Body of pancreas (tissue), 4 donors: ENCODE measurements around the gene KCNMB2. TPM values are rescaled to one million over a fixed set of nuclear protein-coding genes. Genes with fewer than 3 reads are reported as not detected.
"Not testable (repeated sequence)": the region's sequence is repeated elsewhere in the genome, so short reads cannot be mapped to it uniquely, and the experiment has no call there.

Source experiments
- ATAC-seq: fragments of 150-250 bp; one replicate; pipeline ENCODE4 v1.9.1; 2016
- DNase-seq, 4 donors: peaks; one replicate each; pipeline ENCODE4 v3.0.0-alpha.2; 2019
- H3K27ac ChIP-seq, 4 donors: fragments of 200-600 bp; sonication (generic); 1 replicate in 3 of 4; 2 replicates in 1 of 4; pipeline versions ENCODE4 v1.5.1 to v1.6.1; 2016 to 2019; ENCODE audit warnings: mild to moderate bottlenecking in 1 of 4, mixed read lengths in 1 of 4, moderate library complexity in 1 of 4
- H3K27me3 ChIP-seq, 2 donors: fragments of 200-600 bp; sonication (generic); one replicate each; pipeline ENCODE4 v1.6.0; 2016; ENCODE audit warnings: mild to moderate bottlenecking in 1 of 2
- H3K36me3 ChIP-seq, 2 donors: fragments of 200-600 bp; sonication (generic); replicated peaks in 1 of 2; 2 replicates each; pipeline ENCODE4 v1.5.1; 2016; ENCODE audit warnings: low read depth in 2 of 2; ENCODE audit not compliant: insufficient read depth in 1 of 2
- H3K4me1 ChIP-seq: fragments of 200-600 bp; sonication (generic); one replicate; pipeline ENCODE4 v1.6.0; 2016
- H3K4me3 ChIP-seq, 2 donors: fragments of 200-600 bp; sonication (generic); 1 replicate in 1 of 2; 2 replicates in 1 of 2; pipeline ENCODE4 v1.5.1; 2016 to 2019
- H3K9me3 ChIP-seq, 3 donors: fragments of 200-600 bp; sonication (generic); 1 replicate in 2 of 3; 2 replicates in 1 of 3; pipeline ENCODE4 v1.5.1; 2016
- POLR2A ChIP-seq, 3 donors: fragments of 450-650 bp; IDR thresholded peaks; one replicate each; pipeline ENCODE4 v1.6.1; 2016; ENCODE audit warnings: antibody characterized with exemption in 3 of 3, mild to moderate bottlenecking in 2 of 3
- WGBS, 2 donors: methylation state at CpG; one replicate each; pipeline ENCODE4 v1.1.5; 2017; 5-methylcytosine and 5-hydroxymethylcytosine counted together
- intact Hi-C: fragments of 100-400 bp; cut with DNase I; formaldehyde crosslinking; loops from one replicate; pipeline ENCODE4 v1.15.1; 2023
- total RNA-seq, 2 donors: library from RNA; depleted of rRNA; stranded (reverse); fragments of >200 nt; gene quantifications; one replicate each; pipeline ENCODE4 v1.1.0, GENCODE V29; 2016
- TF ChIP-seq, protein P1 (sequence below), 7 experiments: fragments of 450-650 bp in 4 of 7; fragments of 200-600 bp in 3 of 7; sonication (generic) in 3 of 7; IDR thresholded peaks; one replicate each; pipeline ENCODE4 v1.5.1; 2016 to 2019; ENCODE audit warnings: antibody characterized with exemption in 7 of 7

The KCNMB2 gene
- total RNA-seq, 2 donors from 2014 or later, result 2.3 TPM; not detected in 1

DNA sequence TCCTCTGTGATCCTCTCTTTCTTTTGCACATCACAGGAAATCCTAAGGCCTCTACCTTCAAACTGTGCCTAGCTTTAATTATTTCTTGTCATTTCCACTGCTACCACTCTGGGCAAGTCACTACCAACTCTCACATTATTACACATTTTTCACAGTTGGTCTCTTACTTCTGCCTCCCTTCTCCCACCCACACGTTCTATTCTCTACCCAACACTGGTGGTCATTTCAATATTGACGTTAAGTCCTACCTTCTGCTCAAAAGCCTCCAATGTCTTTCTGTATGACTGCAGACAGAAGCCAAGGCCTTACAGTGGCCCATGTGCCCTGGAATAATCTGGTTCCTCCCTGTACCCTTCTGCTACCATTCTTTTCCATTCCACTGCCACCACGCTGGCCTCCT lies 3.9 kb downstream of the KCNMB2 start:
- TF ChIP-seq, protein P1, sequence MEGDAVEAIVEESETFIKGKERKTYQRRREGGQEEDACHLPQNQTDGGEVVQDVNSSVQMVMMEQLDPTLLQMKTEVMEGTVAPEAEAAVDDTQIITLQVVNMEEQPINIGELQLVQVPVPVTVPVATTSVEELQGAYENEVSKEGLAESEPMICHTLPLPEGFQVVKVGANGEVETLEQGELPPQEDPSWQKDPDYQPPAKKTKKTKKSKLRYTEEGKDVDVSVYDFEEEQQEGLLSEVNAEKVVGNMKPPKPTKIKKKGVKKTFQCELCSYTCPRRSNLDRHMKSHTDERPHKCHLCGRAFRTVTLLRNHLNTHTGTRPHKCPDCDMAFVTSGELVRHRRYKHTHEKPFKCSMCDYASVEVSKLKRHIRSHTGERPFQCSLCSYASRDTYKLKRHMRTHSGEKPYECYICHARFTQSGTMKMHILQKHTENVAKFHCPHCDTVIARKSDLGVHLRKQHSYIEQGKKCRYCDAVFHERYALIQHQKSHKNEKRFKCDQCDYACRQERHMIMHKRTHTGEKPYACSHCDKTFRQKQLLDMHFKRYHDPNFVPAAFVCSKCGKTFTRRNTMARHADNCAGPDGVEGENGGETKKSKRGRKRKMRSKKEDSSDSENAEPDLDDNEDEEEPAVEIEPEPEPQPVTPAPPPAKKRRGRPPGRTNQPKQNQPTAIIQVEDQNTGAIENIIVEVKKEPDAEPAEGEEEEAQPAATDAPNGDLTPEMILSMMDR (IDR thresholded peaks at IDR 0.05), result no peak
- TF ChIP-seq POLR2A (IDR thresholded peaks at IDR 0.05), result no peak
- DNase-seq (no peak), ATAC-seq (no peak)
- H3K36me3 ChIP-seq, result no peaks in the 10 kb centered on the region
- 91 to 92% methylated on average over 3 of the region's 3 CpGs for WGBS, 2 donors
- no peak overlapping the region for H3K4me3 ChIP-seq
- intact Hi-C loops, result no loop called here
- no peaks in the 10 kb centered on the region for H3K9me3 ChIP-seq
- no peaks in the 10 kb centered on the region for H3K27me3 ChIP-seq
- H3K27ac ChIP-seq, result no peak overlapping the region
- H3K4me1 ChIP-seq, result peaks cover 10% of the 10 kb centered on the region

DNA sequence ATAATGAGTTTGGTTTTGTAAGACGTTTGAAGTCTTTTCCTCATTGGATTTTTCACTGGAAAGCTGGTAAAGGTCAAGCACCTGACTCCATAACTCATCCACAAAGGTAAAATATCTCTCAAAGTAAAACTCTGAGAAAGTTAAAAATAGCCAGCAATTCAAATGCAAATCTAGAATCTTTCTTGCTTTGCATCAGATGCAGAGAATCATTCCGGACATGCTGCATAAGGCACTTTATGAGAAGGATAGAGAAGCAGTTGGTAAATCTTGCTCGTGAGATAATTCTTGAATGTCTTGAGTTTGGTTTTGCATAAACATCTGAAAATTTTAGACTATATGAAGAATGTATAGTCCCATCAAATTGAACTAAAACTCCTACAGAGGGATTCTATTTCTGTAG lies 9.1 kb downstream of the KCNMB2 start:
- TF ChIP-seq POLR2A (IDR thresholded peaks at IDR 0.05), result no peak
- TF ChIP-seq, protein P1 (IDR thresholded peaks at IDR 0.05), result no peak
- no peaks in the 10 kb centered on the region for H3K36me3 ChIP-seq
- no peaks in the 10 kb centered on the region for H3K9me3 ChIP-seq
- intact Hi-C loops, result no loop called here
- peaks cover 9% of the 10 kb centered on the region for H3K4me1 ChIP-seq
- 72 to 74% methylated on average over 3 of the region's 3 CpGs for WGBS, 2 donors
- no peak overlapping the region for H3K4me3 ChIP-seq
- no peaks in the 10 kb centered on the region for H3K27me3 ChIP-seq
- H3K27ac ChIP-seq, result no peak overlapping the region
- ATAC-seq, result no peak
- DNase-seq, result no peak

DNA sequence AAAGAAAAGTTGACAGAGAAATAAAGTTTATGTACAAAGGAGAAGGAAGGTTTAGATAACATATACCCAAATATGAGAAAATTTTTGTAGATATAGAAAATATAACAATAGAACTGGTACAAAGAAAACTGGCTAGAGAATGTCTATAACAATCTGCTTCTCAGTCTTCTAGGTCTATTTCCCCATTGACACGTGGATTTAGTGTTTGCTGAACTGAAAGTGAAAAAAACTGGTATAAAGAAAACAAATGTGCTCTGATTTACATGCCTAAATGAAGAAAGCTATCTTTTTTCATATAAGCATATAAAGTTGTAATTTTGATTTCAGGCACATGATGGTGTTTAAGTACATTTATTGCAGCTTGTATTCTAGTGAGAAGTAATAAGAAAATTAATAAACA lies 9.8 kb downstream of the KCNMB2 start:
- H3K4me1 ChIP-seq, result peaks cover 9% of the 10 kb centered on the region
- no peaks in the 10 kb centered on the region for H3K27me3 ChIP-seq
- DNase-seq (no peak), ATAC-seq (no peak)
- intact Hi-C loops, result no loop called here
- no peaks in the 10 kb centered on the region for H3K9me3 ChIP-seq
- 12 to 17% methylated on average over 1 of the region's 1 CpG for WGBS, 2 donors
- H3K27ac ChIP-seq, result no peak overlapping the region
- no peaks in the 10 kb centered on the region for H3K36me3 ChIP-seq
- no peak overlapping the region for H3K4me3 ChIP-seq
- TF ChIP-seq POLR2A (IDR thresholded peaks at IDR 0.05), result no peak
- TF ChIP-seq, protein P1 (IDR thresholded peaks at IDR 0.05), result no peak

DNA sequence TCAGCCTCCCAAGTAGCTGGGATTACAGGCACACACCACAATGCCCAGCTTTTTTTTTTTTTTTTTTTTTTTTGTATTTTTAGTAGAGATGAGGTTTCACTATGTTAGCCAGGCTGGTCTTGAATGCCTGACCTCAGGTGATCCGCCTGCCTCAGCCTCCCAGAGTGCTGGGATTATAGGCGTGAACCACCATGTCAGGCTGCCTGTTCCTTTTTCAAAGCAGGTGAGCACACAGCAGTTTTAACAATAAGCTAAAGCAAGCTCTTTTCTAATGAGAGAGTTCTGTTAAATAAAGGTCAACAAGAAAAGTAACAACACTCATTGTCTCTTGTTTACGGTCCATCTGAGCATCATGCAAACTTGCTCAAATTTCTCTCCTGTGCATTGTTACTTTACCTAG lies 13.2 kb downstream of the KCNMB2 start:
- H3K36me3 ChIP-seq, intact Hi-C loops, H3K4me3 ChIP-seq, H3K4me1 ChIP-seq, ATAC-seq, H3K27me3 ChIP-seq, DNase-seq, H3K9me3 ChIP-seq, H3K27ac ChIP-seq: not testable (repeated sequence)
- 72 to 97% methylated on average over 3 of the region's 3 CpGs for WGBS, 2 donors

DNA sequence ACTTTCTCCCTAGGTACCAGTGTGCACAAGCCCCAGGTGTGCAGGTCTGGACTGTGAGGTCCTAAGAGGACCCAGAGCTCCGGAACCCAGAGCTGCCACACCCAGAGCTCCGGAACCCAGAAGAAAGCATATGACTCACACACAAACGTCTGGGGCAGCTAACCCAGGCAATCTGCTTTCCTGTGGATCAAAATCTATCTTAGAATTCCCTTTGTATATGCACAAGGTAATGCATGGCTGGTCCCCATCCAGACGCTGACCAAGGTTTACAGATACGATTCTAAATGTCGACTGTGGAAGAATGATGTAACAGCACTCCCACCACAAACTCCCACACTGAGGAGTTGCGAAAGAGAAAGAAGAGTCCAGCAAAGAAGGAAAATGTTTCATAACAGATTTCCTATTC lies 15.7 kb downstream of the KCNMB2 start:
- H3K27me3 ChIP-seq, result no peaks in the 10 kb centered on the region
- no peak for ATAC-seq
- H3K9me3 ChIP-seq, result no peaks in the 10 kb centered on the region
- H3K36me3 ChIP-seq, result no peaks in the 10 kb centered on the region
- peak in 1 of 4 donors; percentile 4 for DNase-seq
- no peak overlapping the region for H3K4me3 ChIP-seq
- WGBS, 2 donors, result 64 to 69% methylated on average over 5 to 7 of the region's 7 CpGs
- intact Hi-C loops, result no loop called here
- H3K27ac ChIP-seq, result no peak overlapping the region
- no peak for TF ChIP-seq POLR2A (IDR thresholded peaks at IDR 0.05)
- TF ChIP-seq, protein P1 (IDR thresholded peaks at IDR 0.05), result no peak
- H3K4me1 ChIP-seq, result no peaks in the 10 kb centered on the region
